ENCODE results near the gene NTM. TPM values are rescaled to one million over a fixed set of nuclear protein-coding genes. Genes with fewer than 3 reads are reported as not detected.
A peak's percentile ranks its signal among the peaks of the same experiment; 100 is the strongest.

NTM gene
- total RNA-seq, 2 donors from 2014 or later, result 0.26 to 3.6 TPM

DNA sequence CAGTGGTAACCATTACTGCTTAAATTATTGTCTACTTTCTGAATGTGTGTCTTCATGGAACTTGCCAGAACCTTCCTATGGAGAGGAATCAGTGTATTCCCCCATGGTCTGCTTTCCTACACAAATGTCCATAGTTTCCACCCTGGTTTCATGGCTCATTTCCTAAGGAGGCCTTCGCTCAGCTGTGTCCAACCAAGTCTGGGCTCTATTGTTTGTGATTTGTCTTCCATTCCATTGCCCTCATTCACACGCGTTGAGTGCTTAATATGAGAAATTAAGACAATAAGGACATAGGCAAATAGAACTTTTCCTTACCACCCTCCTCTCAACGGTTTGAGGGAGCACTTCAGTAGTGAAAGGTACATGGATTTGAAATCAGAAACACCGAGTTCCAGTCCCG, 510.6 kb downstream of the NTM start:
- ATAC-seq, result no peak
- Histone ChIP-seq H3K27me3 (no peaks in the 10 kb centered on the region), H3K9me3 (no peaks in the 10 kb centered on the region), H3K4me3 (no peak overlapping the region), H3K27ac (no peak overlapping the region), H3K4me1 (no peaks in the 10 kb centered on the region), H3K36me3 (replicated peaks in 1 of 2; ENCODE audit: insufficient read depth in 1 of 2, low read depth in 2 of 2) (no peaks in the 10 kb centered on the region)
- DNase-seq, result no peak
- TF ChIP-seq, protein P1, sequence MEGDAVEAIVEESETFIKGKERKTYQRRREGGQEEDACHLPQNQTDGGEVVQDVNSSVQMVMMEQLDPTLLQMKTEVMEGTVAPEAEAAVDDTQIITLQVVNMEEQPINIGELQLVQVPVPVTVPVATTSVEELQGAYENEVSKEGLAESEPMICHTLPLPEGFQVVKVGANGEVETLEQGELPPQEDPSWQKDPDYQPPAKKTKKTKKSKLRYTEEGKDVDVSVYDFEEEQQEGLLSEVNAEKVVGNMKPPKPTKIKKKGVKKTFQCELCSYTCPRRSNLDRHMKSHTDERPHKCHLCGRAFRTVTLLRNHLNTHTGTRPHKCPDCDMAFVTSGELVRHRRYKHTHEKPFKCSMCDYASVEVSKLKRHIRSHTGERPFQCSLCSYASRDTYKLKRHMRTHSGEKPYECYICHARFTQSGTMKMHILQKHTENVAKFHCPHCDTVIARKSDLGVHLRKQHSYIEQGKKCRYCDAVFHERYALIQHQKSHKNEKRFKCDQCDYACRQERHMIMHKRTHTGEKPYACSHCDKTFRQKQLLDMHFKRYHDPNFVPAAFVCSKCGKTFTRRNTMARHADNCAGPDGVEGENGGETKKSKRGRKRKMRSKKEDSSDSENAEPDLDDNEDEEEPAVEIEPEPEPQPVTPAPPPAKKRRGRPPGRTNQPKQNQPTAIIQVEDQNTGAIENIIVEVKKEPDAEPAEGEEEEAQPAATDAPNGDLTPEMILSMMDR (IDR thresholded peaks at IDR 0.05), result no peak
- no peak for TF ChIP-seq POLR2A (IDR thresholded peaks at IDR 0.05)
- WGBS, 2 donors, result 82% methylated on average over 6 of the region's 6 CpGs
- intact Hi-C loops (cut with DNase I), result no loop called here

- no peaks in the 10 kb centered on the region for H3K4me1 ChIP-seq
- no peaks in the 10 kb centered on the region for H3K27me3 ChIP-seq
- 73 to 76% methylated on average over 6 of the region's 6 CpGs for WGBS, 2 donors
- H3K36me3 ChIP-seq (replicated peaks in 1 of 2; ENCODE audit: insufficient read depth in 1 of 2, low read depth in 2 of 2), result no peaks in the 10 kb centered on the region
- no peak for DNase-seq
- no peaks in the 10 kb centered on the region for H3K9me3 ChIP-seq
- H3K4me3 ChIP-seq, result no peak overlapping the region
- intact Hi-C loops (cut with DNase I), result no loop called here
- TF ChIP-seq, protein P1 (IDR thresholded peaks at IDR 0.05), result no peak
- TF ChIP-seq POLR2A (IDR thresholded peaks at IDR 0.05), result no peak
- H3K27ac ChIP-seq, result no peak overlapping the region
- ATAC-seq, result no peak
Measured at GRCh38 chr11:131883332-131883731, 512.9 kb downstream of the NTM start.

DNA sequence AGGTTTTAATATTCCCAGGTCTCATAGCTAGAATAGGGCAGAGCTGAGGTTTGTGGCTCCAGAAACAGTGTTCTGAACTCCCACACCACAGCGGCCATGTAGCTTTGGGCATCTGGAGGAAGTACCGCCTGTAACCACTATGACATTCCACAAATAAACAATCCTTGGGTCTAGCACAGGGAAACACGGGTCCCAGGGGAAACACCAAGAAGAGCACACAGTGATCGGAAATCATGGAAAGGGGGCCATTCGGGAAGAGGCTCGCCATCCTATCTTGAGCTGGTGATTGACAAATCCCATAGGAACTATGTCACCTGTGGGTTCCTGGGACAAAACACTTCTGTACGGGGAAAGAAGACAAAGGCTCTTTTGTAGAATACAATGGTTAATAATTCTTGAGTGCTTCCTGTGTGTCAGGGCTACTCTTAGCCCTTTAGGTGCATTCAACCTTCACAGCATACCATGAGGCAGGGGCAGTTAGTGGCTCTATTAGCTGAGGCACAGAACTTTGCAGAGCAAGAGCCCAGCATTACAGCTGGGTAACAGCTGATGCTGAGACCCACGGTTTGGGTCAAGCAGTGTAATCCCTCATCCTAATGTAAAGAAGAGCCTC, 514.2 kb downstream of the NTM start:
- Histone ChIP-seq H3K27ac (no peak overlapping the region), H3K4me1 (no peaks in the 10 kb centered on the region), H3K36me3 (replicated peaks in 1 of 2; ENCODE audit: insufficient read depth in 1 of 2, low read depth in 2 of 2) (no peaks in the 10 kb centered on the region), H3K27me3 (no peaks in the 10 kb centered on the region), H3K9me3 (no peaks in the 10 kb centered on the region), H3K4me3 (no peak overlapping the region)
- WGBS, 2 donors, result 20 to 32% methylated on average over 8 of the region's 8 CpGs
- intact Hi-C loops (cut with DNase I), result no loop called here
- no peak for DNase-seq
- TF ChIP-seq POLR2A (IDR thresholded peaks at IDR 0.05), result no peak
- TF ChIP-seq, protein P1 (IDR thresholded peaks at IDR 0.05), result peak in 1 of 7 experiments; percentile 6
- ATAC-seq, result peak; percentile 21

- no peak for DNase-seq
- Histone ChIP-seq H3K36me3 (replicated peaks in 1 of 2; ENCODE audit: insufficient read depth in 1 of 2, low read depth in 2 of 2) (no peaks in the 10 kb centered on the region), H3K9me3 (no peaks in the 10 kb centered on the region), H3K27me3 (no peaks in the 10 kb centered on the region), H3K4me1 (no peaks in the 10 kb centered on the region), H3K4me3 (no peak overlapping the region), H3K27ac (no peak overlapping the region)
- no peak for ATAC-seq
- TF ChIP-seq POLR2A (IDR thresholded peaks at IDR 0.05), result no peak
- TF ChIP-seq, protein P1 (IDR thresholded peaks at IDR 0.05), result no peak
- intact Hi-C loops (cut with DNase I), result no loop called here
- WGBS, 2 donors, result 56 to 60% methylated on average over 7 of the region's 7 CpGs
Measured at GRCh38 chr11:131885431-131885830, 515.0 kb downstream of the NTM start.

GRCh38 chr11:131886201-131886600, 515.8 kb downstream of the NTM start:
- DNase-seq, result no peak
- intact Hi-C loops (cut with DNase I), result no loop called here
- TF ChIP-seq, protein P1 (IDR thresholded peaks at IDR 0.05), result no peak
- Histone ChIP-seq H3K9me3 (no peaks in the 10 kb centered on the region), H3K4me1 (no peaks in the 10 kb centered on the region), H3K36me3 (replicated peaks in 1 of 2; ENCODE audit: insufficient read depth in 1 of 2, low read depth in 2 of 2) (no peaks in the 10 kb centered on the region), H3K27me3 (no peaks in the 10 kb centered on the region), H3K4me3 (no peak overlapping the region), H3K27ac (no peak overlapping the region)
- no peak for ATAC-seq
- WGBS, 2 donors, result 54 to 75% methylated on average over 3 of the region's 3 CpGs
